OCI-M2 (cell line): ENCODE data around the gene ZC3H10.
A peak's percentile ranks its signal among the peaks of the same experiment; 100 is the strongest.
"Not testable (repeated sequence)": the region's sequence is repeated elsewhere in the genome, so short reads cannot be mapped to it uniquely, and the experiment has no call there.

Experiments
- DNase-seq: peaks from one replicate; lab custom pipeline; 2025; ENCODE audit not compliant: unreplicated experiment; lab: John Stamatoyannopoulos, UW

ZC3H10 gene

GRCh38 chr12:56102683-56103065 is 15.4 kb upstream of the ZC3H10 start:
- no peak for DNase-seq

GRCh38 chr12:56103066-56103711 is 14.9 kb upstream of the ZC3H10 start:
- DNase-seq: no peak

DNA sequence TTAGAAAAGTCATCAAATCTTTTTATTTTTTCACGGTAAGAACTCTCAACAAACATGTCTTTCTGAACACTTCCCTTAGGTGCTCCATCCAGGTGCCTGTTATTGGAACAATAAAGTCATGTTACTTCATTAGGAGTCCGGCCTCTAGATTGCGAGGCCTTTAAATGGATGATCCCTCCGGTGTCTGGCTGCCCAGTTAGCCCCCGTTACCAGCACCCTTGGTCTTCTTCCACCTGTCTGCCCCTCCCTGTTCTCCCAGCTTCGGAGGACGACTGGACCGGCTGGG is 14.3 kb upstream of the ZC3H10 start:
- no peak for DNase-seq

DNA sequence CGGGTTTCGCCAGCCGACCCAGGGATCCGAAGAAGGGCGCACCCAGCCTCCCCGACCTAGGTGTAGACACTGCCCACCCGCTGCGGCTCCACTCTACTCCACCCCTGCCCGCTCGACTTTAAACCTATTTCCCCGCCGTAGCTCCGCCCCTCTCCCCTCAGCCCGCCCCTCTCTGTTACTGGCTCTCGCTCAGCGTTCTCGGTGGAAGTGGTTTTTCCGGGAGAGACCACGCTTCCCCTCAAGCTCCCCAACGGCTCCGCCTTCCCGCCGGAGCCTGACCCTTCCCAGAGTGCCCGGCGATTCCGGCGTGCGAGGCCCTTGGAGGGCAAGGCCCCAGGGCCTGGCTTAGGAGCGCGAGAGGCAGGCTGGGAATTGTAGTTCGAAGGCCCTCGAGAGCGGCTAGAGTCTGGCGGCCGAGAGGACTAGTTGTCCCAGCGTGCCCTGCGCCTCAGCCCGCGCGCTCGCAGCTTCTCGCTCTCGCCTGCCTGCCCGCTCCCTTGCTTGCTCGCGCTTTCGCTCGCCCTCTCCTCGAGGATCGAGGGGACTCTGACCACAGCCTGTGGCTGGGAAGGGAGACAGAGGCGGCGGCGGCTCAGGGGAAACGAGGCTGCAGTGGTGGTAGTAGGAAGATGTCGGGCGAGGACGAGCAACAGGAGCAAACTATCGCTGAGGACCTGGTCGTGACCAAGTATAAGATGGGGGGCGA is 13.8 kb upstream of the ZC3H10 start, which contains the start of gene PA2G4:
PA2G4 (plus strand) TSS at position 451 of the 706 bp plus-strand sequence; CDS start at position 630, 179 bp downstream.
- DNase-seq: peak; percentile 87

GRCh38 chr12:56104815-56105608 is 13.1 kb upstream of the ZC3H10 start:
- DNase-seq: no peak

- DNase-seq: no peak
Measured at GRCh38 chr12:56105609-56105902, 12.5 kb upstream of the ZC3H10 start.

DNA sequence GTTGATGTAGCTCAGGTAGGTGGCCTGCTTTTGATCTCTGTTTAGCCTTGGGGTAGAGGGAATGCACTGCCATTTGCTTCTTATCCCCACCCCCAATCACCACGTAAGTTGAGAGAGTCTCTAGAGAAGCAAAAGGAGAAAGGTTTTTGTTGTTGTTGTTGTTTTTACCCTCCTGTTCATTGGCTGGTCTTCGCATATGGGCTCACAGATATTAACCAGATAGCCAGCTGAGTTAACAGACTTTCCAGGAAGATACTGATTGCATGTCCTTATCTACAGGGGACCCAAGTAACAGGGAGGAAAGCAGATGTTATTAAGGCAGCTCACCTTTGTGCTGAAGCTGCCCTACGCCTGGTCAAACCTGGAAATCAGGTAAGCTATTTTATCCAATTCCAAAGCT is 10.8 kb upstream of the ZC3H10 start:
- no peak for DNase-seq

GRCh38 chr12:56110571-56110970 is 7.5 kb upstream of the ZC3H10 start:
- no peak for DNase-seq

GRCh38 chr12:56114084-56114483 is 4.0 kb upstream of the ZC3H10 start:
- DNase-seq: no peak

DNA sequence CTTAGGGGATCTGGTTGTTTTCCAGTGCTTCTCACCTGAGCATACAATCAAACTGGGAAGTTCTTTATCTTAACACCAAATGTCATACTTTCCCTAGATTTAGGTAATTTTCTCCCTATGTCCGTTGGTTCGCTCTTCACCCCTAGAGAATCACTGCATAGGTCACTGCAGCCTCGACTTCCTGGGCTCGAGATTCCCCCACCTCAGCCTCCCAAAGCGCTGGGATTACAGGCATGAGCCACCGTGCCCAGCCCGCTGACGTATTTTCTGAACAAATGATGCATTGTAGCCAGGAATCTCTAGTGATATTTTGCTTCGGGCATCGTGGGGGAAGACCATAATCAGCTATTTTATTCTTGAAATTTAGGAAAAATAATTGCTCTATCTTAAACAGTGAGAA is 2.7 kb upstream of the ZC3H10 start:
- DNase-seq: no peak

DNA sequence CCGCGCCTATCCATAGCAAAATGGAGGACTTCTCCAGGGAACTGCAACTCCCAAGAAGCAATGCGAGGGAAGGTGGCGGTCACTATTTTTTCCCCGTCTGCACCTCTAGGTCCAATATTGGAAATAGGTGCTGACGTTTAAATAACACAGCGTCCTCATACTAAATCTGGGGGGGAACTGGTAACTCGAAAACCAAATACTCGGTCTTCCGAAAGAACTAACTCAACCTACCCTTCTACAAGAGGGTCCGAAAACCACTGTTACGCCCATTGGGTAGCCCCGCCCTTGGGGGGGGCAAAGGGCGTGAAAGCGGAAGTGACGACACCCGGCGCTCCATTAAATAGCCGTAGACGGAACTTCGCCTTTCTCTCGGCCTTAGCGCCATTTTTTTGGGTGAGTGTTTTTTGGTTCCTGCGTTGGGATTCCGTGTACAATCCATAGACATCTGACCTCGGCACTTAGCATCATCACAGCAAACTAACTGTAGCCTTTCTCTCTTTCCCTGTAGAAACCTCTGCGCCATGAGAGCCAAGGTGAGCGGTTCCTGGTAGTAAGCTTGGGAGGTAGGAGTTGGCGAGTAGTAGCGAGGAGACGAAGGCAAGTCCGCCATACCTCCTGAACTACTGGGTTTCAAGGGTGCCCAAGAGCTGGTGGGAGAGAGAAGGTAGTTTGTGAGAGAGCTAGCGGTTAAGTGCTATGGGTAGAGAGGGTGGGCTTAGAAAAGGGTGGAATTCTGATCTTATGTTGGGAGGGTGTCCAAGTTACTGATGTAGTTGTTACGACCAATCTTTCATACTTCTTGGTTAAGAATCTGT is 1.6 kb upstream of the ZC3H10 start, which contains the start of gene RPL41:
RPL41 (plus strand) TSS at position 367 of the 815 bp plus-strand sequence.
- DNase-seq: peak; percentile 87

- not testable (repeated sequence) for DNase-seq
Measured at GRCh38 chr12:56117082-56117706, 872 bp upstream of the ZC3H10 start.

GRCh38 chr12:56118688-56119357 is 757 bp downstream of the ZC3H10 start:
- DNase-seq: no peak

- no peak for DNase-seq
Measured at GRCh38 chr12:56119361-56119796, 1.3 kb downstream of the ZC3H10 start.

DNA sequence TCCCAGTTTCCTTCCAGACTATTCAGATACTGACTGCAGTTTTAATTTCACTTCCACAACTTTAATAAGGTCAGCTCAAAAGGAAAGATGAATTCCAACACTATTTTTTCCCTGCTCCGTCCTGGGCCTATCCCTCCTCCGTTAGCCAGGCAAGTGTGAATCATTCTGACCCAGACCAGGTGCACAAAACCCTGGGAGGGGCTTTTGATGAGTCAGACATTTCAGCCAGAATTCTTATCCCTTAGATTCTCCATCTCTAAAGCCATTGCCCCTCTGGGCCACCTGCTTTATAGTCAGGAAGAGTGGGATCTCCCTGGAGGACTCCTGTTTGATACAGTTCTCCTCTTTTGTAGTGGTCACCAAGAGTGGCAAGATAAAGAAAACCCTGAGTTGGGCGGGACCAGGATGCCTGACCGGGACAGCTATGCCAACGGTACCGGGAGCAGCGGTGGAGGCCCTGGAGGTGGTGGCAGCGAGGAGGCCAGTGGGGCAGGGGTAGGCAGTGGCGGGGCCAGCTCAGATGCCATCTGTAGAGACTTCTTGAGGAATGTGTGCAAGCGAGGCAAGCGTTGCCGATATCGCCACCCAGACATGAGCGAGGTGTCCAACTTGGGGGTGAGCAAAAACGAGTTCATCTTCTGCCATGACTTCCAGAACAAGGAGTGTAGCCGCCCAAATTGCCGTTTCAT is 2.2 kb downstream of the ZC3H10 start:
- no peak for DNase-seq

- DNase-seq: no peak
Measured at GRCh38 chr12:56121204-56121870, 3.3 kb downstream of the ZC3H10 start.

DNA sequence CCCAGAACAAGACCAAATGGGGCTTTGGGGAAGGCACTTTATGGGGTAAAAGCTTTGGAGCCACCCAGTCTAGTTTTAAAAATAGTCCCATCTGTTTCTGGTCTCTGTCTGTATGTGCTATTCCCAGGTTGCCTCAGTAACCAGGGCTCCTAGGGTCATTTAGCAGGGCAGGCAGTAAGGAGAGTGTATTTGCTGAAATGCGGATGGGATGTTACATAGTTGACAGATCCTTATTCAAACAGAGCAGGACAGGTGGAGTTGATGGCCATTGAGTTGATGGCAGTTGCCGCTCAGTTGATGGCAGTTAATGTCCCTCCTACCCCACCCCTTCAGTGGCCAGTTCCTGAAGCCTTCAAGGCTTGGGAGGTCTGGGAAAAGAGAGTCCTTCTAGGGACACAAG is 4.6 kb downstream of the ZC3H10 start:
- no peak for DNase-seq

DNA sequence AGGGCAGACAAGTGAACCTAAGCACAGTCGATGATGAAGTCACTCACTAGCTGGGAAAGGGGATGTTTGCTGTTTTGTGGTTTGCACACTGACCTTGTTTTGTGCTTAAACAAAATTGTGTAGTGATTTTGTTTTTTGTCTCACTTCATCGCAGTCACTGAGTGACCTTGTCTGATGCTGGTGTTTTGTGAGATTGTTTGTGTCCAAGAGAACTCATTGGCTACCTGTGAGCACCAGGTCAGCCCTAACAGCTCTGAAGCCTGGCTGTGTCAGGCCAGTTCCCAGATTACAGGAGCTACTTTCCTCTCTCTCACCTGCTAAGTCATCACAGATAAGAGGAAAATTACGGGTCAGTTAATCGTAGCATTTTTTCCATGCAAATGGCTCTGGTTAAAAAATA is 6.1 kb downstream of the ZC3H10 start:
- DNase-seq: no peak

DNA sequence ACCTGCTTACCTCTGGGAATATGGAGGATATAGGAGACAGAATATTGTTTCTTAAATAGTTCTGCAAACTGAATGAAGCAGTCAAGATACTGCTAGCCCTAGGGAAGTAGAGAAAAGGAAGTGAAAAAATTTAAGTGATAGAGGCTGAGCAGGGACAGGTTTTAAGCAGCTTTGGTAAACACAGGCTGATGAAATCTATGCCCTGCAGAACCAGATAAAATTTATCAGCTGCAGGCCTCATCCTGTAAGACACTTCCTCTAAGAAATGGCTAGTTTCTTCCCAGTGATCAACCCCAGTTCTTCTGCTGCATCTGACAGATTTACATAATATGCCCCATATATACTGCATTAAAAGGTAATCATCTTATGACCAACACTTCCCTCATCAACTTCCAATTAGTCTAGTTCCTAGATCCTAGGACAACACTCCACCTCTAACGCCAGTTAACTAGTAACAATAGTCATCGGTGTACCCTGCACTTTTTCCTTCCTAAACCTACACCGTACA is 8.7 kb downstream of the ZC3H10 start:
- DNase-seq: peak; percentile 64
